Kidney (tissue), 14 donors: ENCODE data around the gene CPEB3. TPM values are rescaled to one million over a fixed set of nuclear protein-coding genes. Genes with fewer than 3 reads are reported as not detected.
"Not testable (repeated sequence)": the region's sequence is repeated elsewhere in the genome, so short reads cannot be mapped to it uniquely, and the experiment has no call there.

Source experiments
- DNase-seq, 5 donors: peaks; one replicate each; pipeline ENCODE4 v3.0.0-alpha.2; 2013 to 2020
- FAIRE-seq: peaks from 2 replicates; lab custom pipeline; 2012; peaks lifted over from hg19 to GRCh38; lab: Jason Lieb, UNC
- H3K27ac ChIP-seq, 2 donors: one replicate each; pipeline ENCODE4 v1.7.0; 2013; ENCODE audit warnings: low read depth in 2 of 2, low read length in 2 of 2, inconsistent platforms in 1 of 2
- H3K27me3 ChIP-seq: one replicate; pipeline ENCODE4 v1.7.1; 2013; ENCODE audit warnings: low read length, inconsistent platforms; ENCODE audit not compliant: control insufficient read depth, insufficient read depth
- H3K36me3 ChIP-seq, 3 donors: one replicate each; pipeline versions ENCODE4 v1.7.0 to v1.7.1; 2013; ENCODE audit warnings: low read length in 3 of 3, control low read depth in 1 of 3, inconsistent platforms in 1 of 3; ENCODE audit not compliant: insufficient read depth in 3 of 3, control insufficient read depth in 2 of 3
- H3K4me1 ChIP-seq, 3 donors: one replicate each; pipeline versions ENCODE4 v1.7.0 to v1.7.1; 2013; ENCODE audit warnings: low read length in 3 of 3, inconsistent platforms in 1 of 3, low read depth in 1 of 3; ENCODE audit not compliant: control insufficient read depth in 2 of 3, insufficient read depth in 2 of 3
- H3K4me3 ChIP-seq, 3 donors: one replicate each; pipeline versions ENCODE4 v1.7.0 to v1.8.1; 2013; ENCODE audit warnings: low read length in 3 of 3, control low read depth in 1 of 3, inconsistent platforms in 1 of 3
- H3K9ac ChIP-seq, 3 donors: one replicate each; pipeline versions ENCODE4 v1.7.0 to v1.7.1; 2013; ENCODE audit warnings: low read length in 3 of 3, control low read depth in 1 of 3, inconsistent platforms in 1 of 3
- H3K9me3 ChIP-seq, 3 donors: one replicate each; pipeline versions ENCODE4 v1.7.0 to v1.7.1; 2013; ENCODE audit warnings: low read length in 3 of 3, control low read depth in 1 of 3, inconsistent platforms in 1 of 3; ENCODE audit not compliant: control insufficient read depth in 2 of 3, insufficient read depth in 1 of 3
- CTCF ChIP-seq: IDR thresholded peaks from 3 replicates; pipeline ENCODE4 v1.5.1; 2012; ENCODE audit warnings: mild to moderate bottlenecking, moderate library complexity, borderline replicate concordance; ENCODE audit not compliant: insufficient read depth; ENCODE audit errors: extremely low read depth
- intact Hi-C: fragments of 100-400 bp; cut with DNase I; formaldehyde crosslinking; loops from one replicate; pipeline ENCODE4 v1.11.1; 2022
- polyA plus RNA-seq: library from polyadenylated mRNA; stranded (reverse); fragments of 350-450 nt; fragmentation: Illumina TruSeq; extraction: RNeasy Lipid Tissue Mini Kit (QIAGEN cat#74804); gene quantifications from one replicate; pipeline ENCODE4 v1.2.3, GENCODE V29; 2014; ENCODE audit warnings: low read depth, low replicate concordance; ENCODE audit not compliant: insufficient read depth
- total RNA-seq: library from RNA; stranded (reverse); fragmentation: NEBNext Ultra II Directional; extraction: Animal tissue kit (Norgen Biotek cat#: 25700); gene quantifications from one replicate; pipeline ENCODE4 v1.2.1, GENCODE V29; 2021
- donor health status: control.
- donor health status: control.
- donor health status: control.
- donor health status: control.
- donor health status: control.
- donor health status: DM: yes; HTN: yes; CAD: no.
- donor health status: Normal renal cell carcinoma (clear cell type).

CPEB3 gene
- total and polyA plus RNA-seq, 2 donors from 2014 or later: 2.3 to 7.4 TPM

- no peak for TF ChIP-seq CTCF
- DNase-seq (no peak), FAIRE-seq (no peak)
- Histone ChIP-seq H3K27ac (peak overlapping the region; percentile 72 to 82), H3K4me1 (peaks cover 6 to 48% (median 44%) of the 10 kb centered on the region in 3 donors), H3K9ac (no peak overlapping the region), H3K36me3 (no peaks in the 10 kb centered on the region), H3K4me3 (no peak overlapping the region), H3K9me3 (no peaks in the 10 kb centered on the region), H3K27me3 (no peaks in the 10 kb centered on the region)
- intact Hi-C loops: no loop called here
Observed at GRCh38 chr10:92121686-92122492, 169.0 kb downstream of the CPEB3 start.

GRCh38 chr10:92119340-92119739 lies 171.5 kb downstream of the CPEB3 start:
- no peak for FAIRE-seq
- TF ChIP-seq CTCF: no peak
- H3K4me1 ChIP-seq: peaks cover 3 to 30% (median 29%) of the 10 kb centered on the region in 3 donors
- H3K27me3 ChIP-seq: no peaks in the 10 kb centered on the region
- no peak for DNase-seq
- no peaks in the 10 kb centered on the region for H3K36me3 ChIP-seq
- no peaks in the 10 kb centered on the region for H3K9me3 ChIP-seq
- H3K27ac ChIP-seq: peak overlapping the region in 1 of 2 donors; percentile 53
- intact Hi-C loops: no loop called here
- no peak overlapping the region for H3K4me3 ChIP-seq
- H3K9ac ChIP-seq: no peak overlapping the region

- H3K4me3 ChIP-seq, H3K27ac ChIP-seq, H3K9ac ChIP-seq, H3K36me3 ChIP-seq, FAIRE-seq, intact Hi-C loops, H3K27me3 ChIP-seq, H3K9me3 ChIP-seq: not testable (repeated sequence)
- peak in 1 of 5 donors; percentile 11 for DNase-seq
- H3K4me1 ChIP-seq: peaks cover 0 to 16% (median 8%) of the 10 kb centered on the region in 3 donors
Observed at GRCh38 chr10:92114917-92115316, 176.0 kb downstream of the CPEB3 start.

GRCh38 chr10:92113911-92114600 lies 176.8 kb downstream of the CPEB3 start:
- Histone ChIP-seq H3K27ac (peak overlapping the region; percentile 36 to 84), H3K4me3 (peak overlapping the region in 2 of 3 donors; percentile 13 to 33), H3K9me3 (no peaks in the 10 kb centered on the region), H3K9ac (no peak overlapping the region), H3K36me3 (no peaks in the 10 kb centered on the region), H3K27me3 (no peaks in the 10 kb centered on the region), H3K4me1 (peaks cover 0 to 16% (median 8%) of the 10 kb centered on the region in 3 donors)
- intact Hi-C loops: no loop called here
- FAIRE-seq (peak; percentile 6), DNase-seq (peak in 1 of 5 donors; percentile 44)
- TF ChIP-seq CTCF: no peak
